Keratinocyte (primary cell): ENCODE measurements around the gene NOTCH1. TPM values are rescaled to one million over a fixed set of nuclear protein-coding genes. Genes with fewer than 3 reads are reported as not detected.
A peak's percentile ranks its signal among the peaks of the same experiment; 100 is the strongest.

Experiments used
- DNase-seq: peaks from one replicate; pipeline ENCODE4 v3.0.0-alpha.2; 2011; ENCODE audit warnings: low read depth, missing footprints, low spot score
- FAIRE-seq: peaks from 2 replicates; lab custom pipeline; 2011; peaks lifted over from hg19 to GRCh38; lab: Jason Lieb, UNC
- H2AFZ ChIP-seq: 2 replicates; pipeline ENCODE4 v1.6.0; 2012; ENCODE audit warnings: low read length, control low read depth, inconsistent platforms; ENCODE audit not compliant: control insufficient read depth
- H3K27ac ChIP-seq: 2 replicates; pipeline ENCODE4 v1.5.1; 2011; ENCODE audit warnings: low read length; ENCODE audit not compliant: control insufficient read depth, insufficient read depth
- H3K27me3 ChIP-seq: 3 replicates; pipeline ENCODE4 v1.6.0; 2011; ENCODE audit warnings: low read length; ENCODE audit not compliant: control insufficient read depth, insufficient read depth; ENCODE audit errors: extremely low read depth
- H3K36me3 ChIP-seq, 2 experiments: 2 replicates in 1 of 2; 3 replicates in 1 of 2; pipeline ENCODE4 v1.5.1; 2011; ENCODE audit warnings: low read length in 2 of 2, mild to moderate bottlenecking in 1 of 2; ENCODE audit not compliant: control insufficient read depth in 2 of 2, insufficient read depth in 2 of 2; ENCODE audit errors: extremely low read depth in 1 of 2
- H3K4me1 ChIP-seq: 3 replicates; pipeline ENCODE4 v1.5.1; 2011; ENCODE audit warnings: low read length; ENCODE audit not compliant: control insufficient read depth, insufficient read depth; ENCODE audit errors: extremely low read depth
- H3K4me2 ChIP-seq: 3 replicates; pipeline ENCODE4 v1.6.0; 2011; ENCODE audit warnings: low read depth, low read length; ENCODE audit not compliant: control insufficient read depth, insufficient read depth; ENCODE audit errors: extremely low read depth
- H3K4me3 ChIP-seq, 3 experiments: fragments of 200-600 bp in 1 of 3; sonication (generic) in 1 of 3; 2 replicates in 2 of 3; 3 replicates in 1 of 3; pipeline ENCODE4 v1.5.1; 2011 to 2016; ENCODE audit warnings: low read length in 3 of 3, mild to moderate bottlenecking in 3 of 3, control low read depth in 2 of 3, inconsistent platforms in 1 of 3, low read depth in 1 of 3, mixed read lengths in 1 of 3, mixed run types in 1 of 3, moderate library complexity in 1 of 3; ENCODE audit not compliant: control insufficient read depth in 2 of 3, insufficient read depth in 2 of 3; ENCODE audit errors: extremely low read depth in 1 of 3
- H3K79me2 ChIP-seq: 2 replicates; pipeline ENCODE4 v1.6.0; 2012; ENCODE audit warnings: low read length; ENCODE audit not compliant: control insufficient read depth, insufficient read depth
- H3K9ac ChIP-seq: 3 replicates; pipeline ENCODE4 v1.6.0; 2011; ENCODE audit warnings: low read length; ENCODE audit not compliant: control insufficient read depth, insufficient read depth; ENCODE audit errors: extremely low read depth
- H3K9me1 ChIP-seq: 3 replicates; pipeline ENCODE4 v1.6.0; 2011; ENCODE audit warnings: low read length; ENCODE audit not compliant: control insufficient read depth, insufficient read depth; ENCODE audit errors: extremely low read depth
- H3K9me3 ChIP-seq: 2 replicates; pipeline ENCODE4 v1.5.1; 2012; ENCODE audit warnings: low read depth, low read length; ENCODE audit not compliant: control insufficient read depth
- H4K20me1 ChIP-seq: 3 replicates; pipeline ENCODE4 v1.6.0; 2011; ENCODE audit warnings: low read length; ENCODE audit not compliant: control insufficient read depth, insufficient read depth; ENCODE audit errors: extremely low read depth
- CTCF ChIP-seq, 3 experiments: IDR thresholded peaks in 1 of 3; conservative IDR thresholded peaks in 1 of 3; optimal IDR thresholded peaks in 1 of 3; 2 replicates in 2 of 3; 3 replicates in 1 of 3; pipeline versions ENCODE3 to v1.5.1; 2011; ENCODE audit warnings: low read length in 3 of 3, mild to moderate bottlenecking in 3 of 3, moderate library complexity in 2 of 3, control low read depth in 1 of 3, inconsistent platforms in 1 of 3; ENCODE audit not compliant: insufficient read depth in 2 of 3; ENCODE audit errors: extremely low read depth in 1 of 3
- EZH2 ChIP-seq: IDR thresholded peaks from one replicate; pipeline ENCODE4 v1.6.1; 2012; ENCODE audit warnings: inconsistent platforms, mild to moderate bottlenecking, low read length, moderate library complexity
- dilution Hi-C: fragments of 300-500 bp; cut with MboI; formaldehyde crosslinking; loops from one replicate; pipeline ENCODE4 v1.7.0; 2020; ENCODE audit warnings: low sequenced_read_pairs; ENCODE audit not compliant: extremely low pct_ligation_motif_present
- polyA plus RNA-seq, 5 experiments: library from polyadenylated mRNA; depleted of rRNA in 3 of 5; stranded (reverse) in 3 of 5; stranded (forward) in 1 of 5; unstranded in 1 of 5; fragments of >200 nt; gene quantifications; 1 replicate in 1 of 5; 2 replicates in 3 of 5; 3 replicates in 1 of 5; pipeline versions ENCODE4 v1.2.1 to v1.2.3, GENCODE V29; 2011 to 2012; ENCODE audit warnings: missing spikeins in 2 of 5, low read depth in 1 of 5, low replicate concordance in 1 of 5

NOTCH1 gene
- polyA plus RNA-seq, 1 donor (not counting 4 experiments of a cell fraction or from before 2014, with no cell fraction given), result 6.1 TPM

- H3K27me3 ChIP-seq, result no peaks in the 10 kb centered on the region
- H3K4me3 ChIP-seq, result no peak overlapping the region
- DNase-seq, result no peak
- peaks cover 68% of the 10 kb centered on the region for H4K20me1 ChIP-seq
- TF ChIP-seq CTCF (optimal IDR thresholded peaks at IDR 0.05 in 1 of 3, IDR thresholded peaks at IDR 0.05 in 1 of 3, conservative IDR thresholded peaks at IDR 0.05 in 1 of 3; ENCODE audit: extremely low read depth in 1 of 3, insufficient read depth in 2 of 3, low read length in 3 of 3), result peak in 1 of 3 experiments; percentile 13
- TF ChIP-seq EZH2, result no peak
- no peak overlapping the region for H3K9ac ChIP-seq
- peaks cover 32 to 33% of the 10 kb centered on the region in 2 experiments for H3K36me3 ChIP-seq
- peaks cover 36% of the 10 kb centered on the region for H3K4me1 ChIP-seq
- no peak overlapping the region for H3K27ac ChIP-seq
- peaks cover 94% of the 10 kb centered on the region for H3K79me2 ChIP-seq
- H3K4me2 ChIP-seq, result no peak overlapping the region
- H2AFZ ChIP-seq, result no peak overlapping the region
- H3K9me3 ChIP-seq, result no peaks in the 10 kb centered on the region
- dilution Hi-C loops, result no loop called here
- peaks cover 7% of the 10 kb centered on the region for H3K9me1 ChIP-seq
- no peak for FAIRE-seq
Measured at GRCh38 chr9:136536721-136537241, 9.1 kb downstream of the NOTCH1 start.

- FAIRE-seq, result no peak
- peaks cover 36% of the 10 kb centered on the region for H3K4me1 ChIP-seq
- peaks cover 94% of the 10 kb centered on the region for H3K79me2 ChIP-seq
- peaks cover 28 to 29% of the 10 kb centered on the region in 2 experiments for H3K36me3 ChIP-seq
- no peak overlapping the region for H3K4me2 ChIP-seq
- no peak for TF ChIP-seq EZH2
- no peak for TF ChIP-seq CTCF (optimal IDR thresholded peaks at IDR 0.05 in 1 of 3, IDR thresholded peaks at IDR 0.05 in 1 of 3, conservative IDR thresholded peaks at IDR 0.05 in 1 of 3; ENCODE audit: extremely low read depth in 1 of 3, insufficient read depth in 2 of 3, low read length in 3 of 3)
- no peak overlapping the region for H3K27ac ChIP-seq
- peaks cover 7% of the 10 kb centered on the region for H3K9me1 ChIP-seq
- no peak overlapping the region for H3K9ac ChIP-seq
- dilution Hi-C loops, result no loop called here
- no peaks in the 10 kb centered on the region for H3K27me3 ChIP-seq
- H4K20me1 ChIP-seq, result peaks cover 68% of the 10 kb centered on the region
- no peak overlapping the region for H2AFZ ChIP-seq
- DNase-seq, result no peak
- H3K9me3 ChIP-seq, result no peaks in the 10 kb centered on the region
- H3K4me3 ChIP-seq, result no peak overlapping the region
Measured at GRCh38 chr9:136536051-136536720, 9.7 kb downstream of the NOTCH1 start.
